H9 (cell line): ENCODE data around the gene TIMP1. TPM values are rescaled to one million over a fixed set of nuclear protein-coding genes. Genes with fewer than 3 reads are reported as not detected.
A peak's percentile ranks its signal among the peaks of the same experiment; 100 is the strongest.

Experiments
- DNase-seq: peaks from one replicate; pipeline ENCODE4 v3.0.0-alpha.2; 2017
- H2AFZ ChIP-seq: one replicate; pipeline ENCODE4 v1.6.1; 2013; ENCODE audit warnings: mild to moderate bottlenecking, low read length, control low read depth, moderate library complexity
- H2AK5ac ChIP-seq: 2 replicates; pipeline ENCODE4 v1.6.1; 2013; ENCODE audit warnings: low read length, control low read depth, mixed read lengths; ENCODE audit not compliant: insufficient read length
- H2BK120ac ChIP-seq: one replicate; pipeline ENCODE4 v1.6.1; 2013; ENCODE audit warnings: low read depth, mild to moderate bottlenecking, low read length, control low read depth, inconsistent platforms; ENCODE audit not compliant: poor library complexity, severe bottlenecking
- H2BK12ac ChIP-seq: 2 replicates; pipeline ENCODE4 v1.6.1; 2013; ENCODE audit warnings: low read length, control low read depth, mixed read lengths, low read depth; ENCODE audit not compliant: insufficient read length
- H2BK15ac ChIP-seq: 2 replicates; pipeline ENCODE4 v1.6.1; 2013; ENCODE audit warnings: low read depth, low read length, control low read depth
- H2BK20ac ChIP-seq: one replicate; pipeline ENCODE4 v1.6.1; 2013; ENCODE audit warnings: low read depth, mild to moderate bottlenecking, low read length, control low read depth, inconsistent platforms; ENCODE audit not compliant: poor library complexity, severe bottlenecking
- H2BK5ac ChIP-seq: 2 replicates; pipeline ENCODE4 v1.6.1; 2013; ENCODE audit warnings: low read length, control low read depth, mixed read lengths; ENCODE audit not compliant: insufficient read length
- H3K14ac ChIP-seq: 2 replicates; pipeline ENCODE4 v1.6.1; 2013; ENCODE audit warnings: low read length, control low read depth; ENCODE audit not compliant: insufficient read depth
- H3K18ac ChIP-seq: 2 replicates; pipeline ENCODE4 v1.6.1; 2013; ENCODE audit warnings: low read depth, mild to moderate bottlenecking, mixed read lengths, low read length, control low read depth; ENCODE audit not compliant: insufficient read length
- H3K23ac ChIP-seq: 2 replicates; pipeline ENCODE4 v1.6.1; 2013; ENCODE audit warnings: low read length, control low read depth, mixed read lengths, low read depth; ENCODE audit not compliant: insufficient read length
- H3K23me2 ChIP-seq: 2 replicates; pipeline ENCODE4 v1.6.1; 2013; ENCODE audit warnings: low read depth, mild to moderate bottlenecking, mixed read lengths, low read length, control low read depth; ENCODE audit not compliant: insufficient read length, poor library complexity, severe bottlenecking
- H3K27ac ChIP-seq: 2 replicates; pipeline ENCODE4 v1.5.1; 2013; ENCODE audit warnings: low read length, control low read depth, mixed read lengths, low read depth; ENCODE audit not compliant: insufficient read length
- H3K27me3 ChIP-seq: 2 replicates; pipeline ENCODE4 v1.6.1; 2013; ENCODE audit warnings: low read length, control low read depth, inconsistent platforms; ENCODE audit not compliant: insufficient read depth
- H3K4ac ChIP-seq: 2 replicates; pipeline ENCODE4 v1.6.1; 2013; ENCODE audit warnings: low read depth, mild to moderate bottlenecking, control low read depth, inconsistent platforms, low read length, moderate library complexity
- H3K4me1 ChIP-seq: 2 replicates; pipeline ENCODE4 v1.6.1; 2013; ENCODE audit warnings: low read length, control low read depth, inconsistent platforms; ENCODE audit not compliant: insufficient read depth
- H3K4me2 ChIP-seq: 2 replicates; pipeline ENCODE4 v1.6.1; 2013; ENCODE audit warnings: low read length, control low read depth, mixed read lengths; ENCODE audit not compliant: insufficient read length, insufficient read depth
- H3K56ac ChIP-seq: 2 replicates; pipeline ENCODE4 v1.6.1; 2013; ENCODE audit warnings: low read depth, mild to moderate bottlenecking, mixed read lengths, low read length, control low read depth; ENCODE audit not compliant: insufficient read length
- H3K79me1 ChIP-seq: 2 replicates; pipeline ENCODE4 v1.6.1; 2013; ENCODE audit warnings: low read depth, mild to moderate bottlenecking, moderate library complexity, low read length, control low read depth, inconsistent platforms; ENCODE audit not compliant: insufficient read depth, poor library complexity, severe bottlenecking
- H3K79me2 ChIP-seq: 2 replicates; pipeline ENCODE4 v1.6.1; 2013; ENCODE audit warnings: low read length, control low read depth, inconsistent platforms; ENCODE audit not compliant: insufficient read depth
- H3K9ac ChIP-seq: 2 replicates; pipeline ENCODE4 v1.6.1; 2013; ENCODE audit warnings: low read length, control low read depth, mixed read lengths; ENCODE audit not compliant: insufficient read length; ENCODE audit errors: extremely low read depth
- H3K9me3 ChIP-seq: one replicate; pipeline ENCODE4 v1.6.1; 2013; ENCODE audit warnings: low read depth, low read length, inconsistent platforms; ENCODE audit not compliant: control insufficient read depth
- H3T11ph ChIP-seq: one replicate; pipeline ENCODE4 v1.6.1; 2013; ENCODE audit warnings: mild to moderate bottlenecking, low read length, control low read depth, inconsistent platforms
- H4K20me1 ChIP-seq: one replicate; pipeline ENCODE4 v1.6.1; 2013; ENCODE audit not compliant: control insufficient read depth, insufficient read length, insufficient read depth
- H4K5ac ChIP-seq: 2 replicates; pipeline ENCODE4 v1.6.1; 2013; ENCODE audit warnings: low read depth, mild to moderate bottlenecking, mixed read lengths, low read length, control low read depth; ENCODE audit not compliant: insufficient read length
- H4K8ac ChIP-seq: replicated peaks from 2 replicates; pipeline ENCODE4 v1.6.1; 2013; ENCODE audit warnings: low read length, control low read depth, mixed read lengths, low read depth; ENCODE audit not compliant: insufficient read length
- H4K91ac ChIP-seq: 2 replicates; pipeline ENCODE4 v1.6.1; 2013; ENCODE audit warnings: low read depth, mild to moderate bottlenecking, moderate library complexity, mixed read lengths, low read length, control low read depth; ENCODE audit not compliant: insufficient read length
- H3K27ac Mint-ChIP-seq, 3 experiments: 2 replicates in 2 of 3; 3 replicates in 1 of 3; pipeline ENCODE4 v1.8.0; 2020 to 2021; ENCODE audit warnings: mixed read lengths in 3 of 3, mild to moderate bottlenecking in 1 of 3, moderate library complexity in 1 of 3
- H3K27me3 Mint-ChIP-seq: 2 replicates; pipeline ENCODE4 v1.8.0; 2021; ENCODE audit warnings: low read depth, mild to moderate bottlenecking, moderate library complexity, mixed read lengths
- H3K36me3 Mint-ChIP-seq, 3 experiments: 2 replicates in 2 of 3; 3 replicates in 1 of 3; pipeline ENCODE4 v1.8.0; 2020 to 2021; ENCODE audit warnings: low read depth in 3 of 3, mixed read lengths in 3 of 3; ENCODE audit not compliant: insufficient read depth in 1 of 3
- H3K4me1 Mint-ChIP-seq, 2 experiments: 2 replicates each; pipeline ENCODE4 v1.8.0; 2020; ENCODE audit warnings: mixed read lengths in 2 of 2
- H3K4me3 Mint-ChIP-seq, 2 experiments: 2 replicates in 1 of 2; 3 replicates in 1 of 2; pipeline ENCODE4 v1.8.0; 2020 to 2021; ENCODE audit warnings: mild to moderate bottlenecking in 2 of 2, mixed read lengths in 2 of 2, moderate library complexity in 1 of 2
- H3K9me3 Mint-ChIP-seq, 2 experiments: 2 replicates in 1 of 2; 3 replicates in 1 of 2; pipeline ENCODE4 v1.8.0; 2020; ENCODE audit warnings: mild to moderate bottlenecking in 2 of 2, mixed read lengths in 2 of 2, moderate library complexity in 1 of 2
- CTCF ChIP-seq: fragments of 200-600 bp; sonication (generic); conservative IDR thresholded peaks from 3 replicates; pipeline ENCODE4 v1.8.0; 2021; ENCODE audit warnings: antibody characterized with exemption, mild to moderate bottlenecking
- WGBS: extraction: QIAGEN DNeasy Blood & Tissue Kit; methylation state at CpG from one replicate; pipeline ENCODE4 v1.1.7; 2013; ENCODE audit warnings: missing lambda C conversion rate, low lambda C conversion rate, mixed read lengths; ENCODE audit not compliant: insufficient read length; ENCODE audit errors: extremely low coverage; 5-methylcytosine and 5-hydroxymethylcytosine counted together
- total RNA-seq: library from RNA; stranded (reverse); gene quantifications from 2 replicates; pipeline ENCODE4 v1.2.1, GENCODE V29; 2021

The TIMP1 gene
- total RNA-seq, 1 experiment from 2014 or later: 65.1 TPM

DNA sequence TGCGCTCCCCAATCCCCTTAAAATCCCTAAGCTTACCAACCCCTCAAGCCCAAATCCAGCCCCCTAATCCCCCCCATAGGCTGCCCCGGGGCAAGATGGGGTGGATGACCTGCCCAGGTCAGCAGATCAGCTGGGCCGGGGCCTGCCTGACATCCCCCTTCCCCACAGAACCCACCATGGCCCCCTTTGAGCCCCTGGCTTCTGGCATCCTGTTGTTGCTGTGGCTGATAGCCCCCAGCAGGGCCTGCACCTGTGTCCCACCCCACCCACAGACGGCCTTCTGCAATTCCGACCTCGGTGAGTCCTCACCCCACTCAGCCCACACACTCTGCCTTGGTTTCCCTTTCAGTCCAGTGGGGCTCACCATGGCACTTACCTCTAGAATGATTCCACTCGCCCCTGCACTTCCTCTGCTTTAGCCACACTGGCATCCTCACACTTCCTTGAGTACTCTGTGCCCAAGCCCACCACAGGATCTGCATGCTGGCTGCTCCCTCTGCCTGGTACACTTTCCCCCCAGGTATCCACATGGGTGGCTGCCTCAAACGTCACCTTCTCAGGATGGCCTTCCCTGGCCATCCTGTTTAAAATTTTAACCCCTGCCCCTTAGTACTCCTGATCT, 1.1 kb downstream of the TIMP1 start:
- Histone ChIP-seq H3T11ph (no peak overlapping the region), H3K9me3 (peaks cover 22% of the 10 kb centered on the region), H3K79me1 (no peaks in the 10 kb centered on the region), H2BK120ac (no peak overlapping the region), H3K18ac (no peak overlapping the region), H3K14ac (no peak overlapping the region), H3K4ac (no peak overlapping the region), H4K91ac (no peak overlapping the region), H2BK15ac (no peak overlapping the region), H3K4me2 (no peak overlapping the region), H3K27me3 (no peaks in the 10 kb centered on the region), H3K23ac (no peak overlapping the region), H2BK12ac (no peak overlapping the region), H3K9ac (no peak overlapping the region), H2AFZ (no peak overlapping the region), H3K56ac (no peak overlapping the region), H2BK20ac (no peak overlapping the region), H3K27ac (no peak overlapping the region), H3K79me2 (no peaks in the 10 kb centered on the region), H3K23me2 (peaks cover 4% of the 10 kb centered on the region), H3K4me1 (no peaks in the 10 kb centered on the region), H4K8ac (no peak overlapping the region), H2BK5ac (no peak overlapping the region), H2AK5ac (no peak overlapping the region), H4K5ac (no peak overlapping the region), H4K20me1 (no peaks in the 10 kb centered on the region)
- Mint-ChIP-seq H3K27ac (no peak overlapping the region; a peak in 1 of 7 replicates), H3K4me1 (peaks cover 11 to 26% of the 10 kb centered on the region in 2 experiments), H3K9me3 (peaks cover 67 to 79% of the 10 kb centered on the region in 2 experiments), H3K4me3 (peak overlapping the region in 1 of 2 experiments; percentile 14; a peak in 1 of 5 replicates), H3K27me3 (no peaks in the 10 kb centered on the region; the same call in 1 of the 2 replicates), H3K36me3 (peaks cover 19 to 26% (median 20%) of the 10 kb centered on the region in 3 experiments; a peak in 6 of 7 replicates)
- 100% methylated on average over 1 of the region's 8 CpGs for WGBS
- no peak for DNase-seq
- TF ChIP-seq CTCF: no peak
